Measurements from ENCODE around the gene MOAP1.

MOAP1 gene

GRCh38 chr14:93146119-93146518 is 38.6 kb downstream of the MOAP1 start (continued):
- TF ChIP-seq TSHZ1 (tag by site-specific recombination; IDR thresholded peaks at IDR 0.05; ENCODE audit: borderline replicate concordance) = no peak
- no peak for TF ChIP-seq ZNF776 (tag by site-specific recombination; IDR thresholded peaks at IDR 0.05; ENCODE audit: borderline replicate concordance)
- TF ChIP-seq FEZF1 (tag by site-specific recombination; IDR thresholded peaks at IDR 0.05) = no peak

GRCh38 chr14:93142854-93143652 is 41.6 kb downstream of the MOAP1 start:
- H3K36me3 ChIP-seq (ENCODE audit: control insufficient read depth in 2 of 2, insufficient read depth in 1 of 2, low read length in 2 of 2) = no peaks in the 10 kb centered on the region
- POLR2A ChIA-PET = no interaction called here
- no peak overlapping the region for H3K4me3 ChIP-seq (ENCODE audit: low read depth, low read length)
- TF ChIP-seq ZFP41 (tag by site-specific recombination; IDR thresholded peaks at IDR 0.05; ENCODE audit: borderline replicate concordance) (no peak), REST (tag by site-specific recombination; IDR thresholded peaks at IDR 0.05) (no peak), ZFHX2 (tag by site-specific recombination; conservative IDR thresholded peaks at IDR 0.05) (no peak), ZIC2 (tag by site-specific recombination; IDR thresholded peaks at IDR 0.05) (no peak), PRDM10 (tag by site-specific recombination; IDR thresholded peaks at IDR 0.05) (no peak), ZNF324 (tag by site-specific recombination; IDR thresholded peaks at IDR 0.05) (no peak), ZNF280C (tag by site-specific recombination; IDR thresholded peaks at IDR 0.05) (no peak), ZNF580 (tag by site-specific recombination; IDR thresholded peaks at IDR 0.05) (no peak), ZNF747 (tag by site-specific recombination; IDR thresholded peaks at IDR 0.05) (no peak), ZBTB20 (tag by site-specific recombination; IDR thresholded peaks at IDR 0.05) (no peak)
- H3K4me1 ChIP-seq (ENCODE audit: control insufficient read depth, insufficient read depth, low read length) = no peaks in the 10 kb centered on the region
- no peaks in the 10 kb centered on the region for H3K9me3 ChIP-seq (ENCODE audit: control insufficient read depth, insufficient read depth, low read depth, low read length)
- H3K27ac ChIP-seq (ENCODE audit: extremely low read depth, low read depth, low read length) = no peak overlapping the region
- CTCF ChIA-PET = interaction anchor here (12.4 kb wide), 1 partner anchor 29 kb away, joined by 155 read pairs; the partner anchor contains the start of gene ITPK1
